Measurements from ENCODE around the gene PASK. TPM values are rescaled to one million over a fixed set of nuclear protein-coding genes. Genes with fewer than 3 reads are reported as not detected.

PASK gene
- total and polyA plus RNA-seq, 2 of the 4 experiments (the other 2 are of a cell fraction), result 4.1 TPM

DNA sequence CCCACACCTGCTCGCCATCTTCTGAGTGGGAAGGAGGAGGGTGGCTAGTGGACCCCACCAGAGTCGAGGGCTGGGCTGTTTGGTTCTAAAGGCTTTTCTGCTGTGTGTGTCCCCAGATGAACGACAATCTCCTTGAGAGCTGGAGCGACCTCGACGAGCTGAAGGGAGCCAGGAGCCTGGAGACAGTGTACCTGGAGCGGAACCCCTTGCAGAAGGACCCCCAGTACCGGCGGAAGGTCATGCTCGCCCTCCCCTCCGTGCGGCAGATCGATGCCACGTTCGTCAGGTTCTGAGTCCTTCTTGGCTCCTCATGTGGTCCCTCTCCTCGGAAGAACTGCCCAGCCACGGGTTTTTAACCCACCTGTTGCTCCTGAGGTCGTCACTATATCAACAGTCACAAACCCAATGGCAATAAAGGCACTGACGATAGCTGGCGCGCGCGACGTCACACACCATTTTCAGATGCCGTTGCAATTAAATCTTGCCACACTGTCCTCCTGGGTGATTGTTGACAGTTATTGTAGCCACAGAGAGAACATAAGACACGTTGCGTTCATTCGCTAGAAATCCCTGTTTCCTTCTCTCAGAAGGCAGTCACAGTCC, 33.4 kb upstream of the PASK start:
- Histone ChIP-seq H3K9ac (ENCODE audit: low read depth, low read length) (no peak overlapping the region), H4K5ac (ENCODE audit: low read depth, low read length) (no peak overlapping the region), H4K8ac (ENCODE audit: low read depth in 2 of 2, low read length in 2 of 2) (no peak overlapping the region), H2BK5ac (ENCODE audit: low read depth, low read length, poor library complexity, severe bottlenecking) (no peak overlapping the region), H2BK15ac (ENCODE audit: low read depth, low read length) (no peak overlapping the region), H3K4me3 (ENCODE audit: insufficient read depth, low read depth, low read length) (no peak overlapping the region), H4K20me1 (ENCODE audit: insufficient read depth, low read length) (no peaks in the 10 kb centered on the region), H3K4me2 (ENCODE audit: low read depth, low read length) (no peak overlapping the region), H3K56ac (ENCODE audit: extremely low read depth, insufficient read depth, low read length) (no peak overlapping the region), H3K4me1 (ENCODE audit: control insufficient read depth, insufficient read depth, low read length) (no peaks in the 10 kb centered on the region), H3K18ac (ENCODE audit: low read depth, low read length) (no peak overlapping the region), H3K9me3 (ENCODE audit: control insufficient read depth, insufficient read depth, low read length) (no peaks in the 10 kb centered on the region), H3K79me1 (ENCODE audit: low read depth in 1 of 2, low read length in 2 of 2) (no peaks in the 10 kb centered on the region), H2BK120ac (ENCODE audit: low read depth, low read length) (no peak overlapping the region), H2AK5ac (ENCODE audit: low read depth, low read length) (no peak overlapping the region), H3K36me3 (ENCODE audit: control insufficient read depth, insufficient read depth, low read length) (peaks cover 13% of the 10 kb centered on the region), H3K27ac (ENCODE audit: insufficient read depth, low read length) (no peak overlapping the region), H2AFZ (replicated peaks; ENCODE audit: low read length, poor library complexity) (no peak overlapping the region), H3K9me1 (ENCODE audit: insufficient read depth, low read length) (peaks cover 3% of the 10 kb centered on the region; the same call in 1 of the 2 replicates), H2BK20ac (ENCODE audit: low read depth, low read length) (no peak overlapping the region), H2AK9ac (replicated peaks; ENCODE audit: low read depth, low read length, poor library complexity) (no peak overlapping the region), H3K4ac (ENCODE audit: low read depth, low read length) (no peak overlapping the region), H3K14ac (replicated peaks; ENCODE audit: low read depth, low read length) (no peak overlapping the region), H3K23ac (ENCODE audit: low read depth, low read length) (no peak overlapping the region), H3K27me3 (ENCODE audit: control insufficient read depth, insufficient read depth, low read length) (no peaks in the 10 kb centered on the region; the same call in 1 of the 2 replicates), H4K91ac (ENCODE audit: insufficient read depth, low read depth, low read length) (no peak overlapping the region)
- BruUV-seq (replicated peaks), result no TSS peak
- ChIA-PET CTCF (no interaction called here), POLR2A (ENCODE audit: unreplicated experiment) (no interaction called here)
- intact Hi-C loops (cut with micrococcal nuclease) (no loop called here), dilution Hi-C loops (cut with HindIII; ENCODE audit: low sequenced_read_pairs, unreplicated experiment) (no loop called here), in situ Hi-C loops (cut with MboI; ENCODE audit: low sequenced_read_pairs) (no loop called here)
- TF ChIP-seq MAFK (IDR thresholded peaks at IDR 0.05; ENCODE audit: low read depth, low read length), result no peak
- TF ChIP-seq, protein P1, sequence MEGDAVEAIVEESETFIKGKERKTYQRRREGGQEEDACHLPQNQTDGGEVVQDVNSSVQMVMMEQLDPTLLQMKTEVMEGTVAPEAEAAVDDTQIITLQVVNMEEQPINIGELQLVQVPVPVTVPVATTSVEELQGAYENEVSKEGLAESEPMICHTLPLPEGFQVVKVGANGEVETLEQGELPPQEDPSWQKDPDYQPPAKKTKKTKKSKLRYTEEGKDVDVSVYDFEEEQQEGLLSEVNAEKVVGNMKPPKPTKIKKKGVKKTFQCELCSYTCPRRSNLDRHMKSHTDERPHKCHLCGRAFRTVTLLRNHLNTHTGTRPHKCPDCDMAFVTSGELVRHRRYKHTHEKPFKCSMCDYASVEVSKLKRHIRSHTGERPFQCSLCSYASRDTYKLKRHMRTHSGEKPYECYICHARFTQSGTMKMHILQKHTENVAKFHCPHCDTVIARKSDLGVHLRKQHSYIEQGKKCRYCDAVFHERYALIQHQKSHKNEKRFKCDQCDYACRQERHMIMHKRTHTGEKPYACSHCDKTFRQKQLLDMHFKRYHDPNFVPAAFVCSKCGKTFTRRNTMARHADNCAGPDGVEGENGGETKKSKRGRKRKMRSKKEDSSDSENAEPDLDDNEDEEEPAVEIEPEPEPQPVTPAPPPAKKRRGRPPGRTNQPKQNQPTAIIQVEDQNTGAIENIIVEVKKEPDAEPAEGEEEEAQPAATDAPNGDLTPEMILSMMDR (conservative IDR thresholded peaks at IDR 0.05; ENCODE audit: low read depth, low read length), result no peak
- no peak for TF ChIP-seq POLR2A (IDR thresholded peaks at IDR 0.05; ENCODE audit: low read depth, low read length)
- TF ChIP-seq RAD21 (IDR thresholded peaks at IDR 0.05; ENCODE audit: low read length), result no peak
- no peak for TF ChIP-seq BHLHE40 (IDR thresholded peaks at IDR 0.05; ENCODE audit: low read depth, low read length)
- no peak for TF ChIP-seq RFX5 (IDR thresholded peaks at IDR 0.05; ENCODE audit: low read depth, low read length)
- no peak for TF ChIP-seq MXI1 (IDR thresholded peaks at IDR 0.05; ENCODE audit: borderline replicate concordance, low read depth, low read length)
- TF ChIP-seq CHD1 (IDR thresholded peaks at IDR 0.05; ENCODE audit: low read depth, low read length), result no peak
- no peak for TF ChIP-seq SMC3 (IDR thresholded peaks at IDR 0.05; ENCODE audit: low read depth, low read length)
- TF ChIP-seq MAZ (IDR thresholded peaks at IDR 0.05; ENCODE audit: borderline replicate concordance, low read depth, low read length), result no peak
- TF ChIP-seq CEBPB (IDR thresholded peaks at IDR 0.05; ENCODE audit: low read depth, low read length), result no peak
- TF ChIP-seq, protein P2, sequence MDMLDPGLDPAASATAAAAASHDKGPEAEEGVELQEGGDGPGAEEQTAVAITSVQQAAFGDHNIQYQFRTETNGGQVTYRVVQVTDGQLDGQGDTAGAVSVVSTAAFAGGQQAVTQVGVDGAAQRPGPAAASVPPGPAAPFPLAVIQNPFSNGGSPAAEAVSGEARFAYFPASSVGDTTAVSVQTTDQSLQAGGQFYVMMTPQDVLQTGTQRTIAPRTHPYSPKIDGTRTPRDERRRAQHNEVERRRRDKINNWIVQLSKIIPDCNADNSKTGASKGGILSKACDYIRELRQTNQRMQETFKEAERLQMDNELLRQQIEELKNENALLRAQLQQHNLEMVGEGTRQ (IDR thresholded peaks at IDR 0.05; ENCODE audit: low read depth, low read length), result no peak
- no peak for TF ChIP-seq FOS (IDR thresholded peaks at IDR 0.05; ENCODE audit: low read depth, low read length)
- 90% methylated on average over 16 of the region's 28 CpGs; no CpG with 5 or more reads in 1 of the 2 experiments for WGBS, 2 experiments (ENCODE audit: extremely low coverage in 2 of 2, insufficient read length in 1 of 2)
- no peak for DNase-seq
- no peak for ATAC-seq (ENCODE audit: low read depth)

All from IMR-90 (cell line).